H1 (cell line): Measurements from ENCODE around the gene JDP2. TPM values are rescaled to one million over a fixed set of nuclear protein-coding genes. Genes with fewer than 3 reads are reported as not detected.

Experiments
- GTF2F1 ChIP-seq: IDR thresholded peaks from 2 replicates; pipeline ENCODE4 v1.6.1; 2012; ENCODE audit warnings: low read depth, low read length, improper control_type of control experiment, borderline replicate concordance
- USF2 ChIP-seq: IDR thresholded peaks from 2 replicates; pipeline ENCODE4 v1.6.1; 2011; ENCODE audit warnings: low read length, improper control_type of control experiment
- polyA plus RNA-seq, 7 experiments: library from polyadenylated mRNA; depleted of rRNA in 3 of 7; stranded (reverse) in 5 of 7; unstranded in 2 of 7; fragments of >200 nt in 5 of 7; fragments of 200-250 nt in 2 of 7; gene quantifications; 1 replicate in 5 of 7; 2 replicates in 1 of 7; 4 replicates in 1 of 7; pipeline versions ENCODE4 v1.2.1 to v1.2.3, GENCODE V29; 2011 to 2013; ENCODE audit warnings: missing spikeins in 2 of 7, mixed read lengths in 2 of 7
- total RNA-seq: library from RNA; stranded (reverse); fragmentation: NEBNext Ultra II Directional; extraction: Animal tissue kit (Norgen Biotek cat#: 25700); gene quantifications from 2 replicates; pipeline ENCODE4 v1.2.1, GENCODE V29; 2021

JDP2 gene
- total and polyA plus RNA-seq, 2 of the 8 experiments (the other 6 are each of a cell fraction or from before 2014, with no cell fraction given): 8.9 to 27.2 TPM

DNA sequence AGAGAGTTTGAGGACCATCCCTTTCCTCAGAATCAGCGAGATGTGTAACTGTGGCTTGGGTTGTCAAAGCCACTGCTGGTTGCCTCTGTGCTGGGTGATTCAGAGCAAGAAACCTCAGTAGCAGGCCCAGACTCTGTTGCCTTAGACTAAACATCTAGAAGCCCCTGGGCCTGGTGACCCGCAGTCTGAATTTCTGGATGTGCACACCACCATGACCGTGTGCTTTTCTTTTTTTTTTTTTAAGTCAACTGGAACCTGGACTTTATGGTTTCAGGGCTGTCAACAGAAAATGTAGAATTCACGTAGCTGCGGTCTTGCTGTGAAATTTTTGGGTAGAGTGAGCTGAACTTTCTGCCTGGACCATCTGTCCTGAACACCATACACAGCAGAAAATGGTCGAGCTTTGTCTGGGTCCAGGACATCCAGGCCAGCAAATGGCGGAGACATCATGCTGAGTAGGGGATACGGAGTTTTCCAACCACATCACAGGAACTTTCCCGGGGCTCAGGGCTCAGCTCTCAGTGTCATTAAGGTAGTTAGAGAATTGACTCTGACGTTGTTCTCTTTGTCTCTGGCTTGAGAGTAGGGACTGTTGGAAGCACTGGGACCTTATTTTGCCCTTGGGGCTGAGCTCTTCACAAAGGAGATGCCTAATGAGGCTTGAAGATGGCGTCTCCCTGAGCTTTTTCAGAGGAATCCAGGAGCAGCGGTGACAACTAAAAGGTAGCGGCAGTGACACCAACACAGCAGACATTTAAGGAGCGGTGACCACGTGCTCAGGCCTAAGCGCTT, 71.5 kb downstream of the JDP2 start (continued):
- TF ChIP-seq USF2 (no peak), GTF2F1 (no peak)
